HepG2 (cell line): ENCODE results near the gene GFRA3. TPM values are rescaled to one million over a fixed set of nuclear protein-coding genes. Genes with fewer than 3 reads are reported as not detected.

ENCODE experiments used
- ATF4 ChIP-seq, 2 experiments: fragments of 450-650 bp in 1 of 2; sonication (generic) in 1 of 2; formaldehyde crosslinking; IDR thresholded peaks; 2 replicates each; pipeline versions ENCODE4 v1.5.0 to v1.8.0; 2020 to 2022; ENCODE audit warnings: mild to moderate bottlenecking in 1 of 2, missing genetic modification reagents in 1 of 2
- CCDC6 ChIP-seq: sonication (generic); formaldehyde crosslinking; IDR thresholded peaks from 2 replicates; pipeline ENCODE4 v1.8.1; 2022; ENCODE audit warnings: mild to moderate bottlenecking, missing genetic modification reagents, moderate library complexity
- GABPB1 ChIP-seq: IDR thresholded peaks from 2 replicates; pipeline ENCODE4 v1.6.1; 2016; ENCODE audit warnings: mild to moderate bottlenecking, missing genetic modification reagents, moderate library complexity, missing compliant biosample characterization
- UBTF ChIP-seq: sonication (generic); formaldehyde crosslinking; IDR thresholded peaks from 2 replicates; pipeline ENCODE4 v1.4.0; 2020; ENCODE audit warnings: mild to moderate bottlenecking, missing genetic modification reagents
- ZBTB2 ChIP-seq: sonication (generic); formaldehyde crosslinking; IDR thresholded peaks from 2 replicates; pipeline ENCODE4 v1.8.0; 2022; ENCODE audit warnings: low read depth, missing genetic modification reagents
- polyA plus RNA-seq, 8 experiments: library from polyadenylated mRNA; depleted of rRNA in 3 of 8; stranded (reverse) in 7 of 8; unstranded in 1 of 8; fragments of >200 nt; fragmentation: Illumina TruSeq in 4 of 8; extraction: Trizol in 4 of 8; gene quantifications; 2 replicates each; pipeline versions ENCODE4 v1.2.1 to v1.2.3, GENCODE V29; 2011 to 2016; ENCODE audit warnings: low read depth in 4 of 8, missing spikeins in 1 of 8, mixed read lengths in 1 of 8; ENCODE audit not compliant: insufficient read depth in 1 of 8
- total RNA-seq, 5 experiments: library from RNA; depleted of rRNA; stranded (reverse); fragments of >200 nt; fragmentation: Illumina TruSeq; extraction: Trizol; gene quantifications; 2 replicates each; pipeline ENCODE4 v1.2.3, GENCODE V29; 2016; ENCODE audit warnings: low read depth in 1 of 5
- TF ChIP-seq, protein P1 (sequence below): sonication (generic); formaldehyde crosslinking; IDR thresholded peaks from 2 replicates; pipeline ENCODE4 v1.5.1; 2020; ENCODE audit warnings: mild to moderate bottlenecking, missing genetic modification reagents, moderate library complexity
- TF ChIP-seq, protein P2 (sequence below): sonication (generic); formaldehyde crosslinking; IDR thresholded peaks from 2 replicates; pipeline ENCODE4 v1.5.0; 2020; ENCODE audit warnings: mild to moderate bottlenecking, missing genetic modification reagents

The GFRA3 gene
- total and polyA plus RNA-seq, 2 of the 13 experiments (the other 11 are each of a cell fraction or from before 2014, with no cell fraction given), result 0.27 to 0.30 TPM

DNA sequence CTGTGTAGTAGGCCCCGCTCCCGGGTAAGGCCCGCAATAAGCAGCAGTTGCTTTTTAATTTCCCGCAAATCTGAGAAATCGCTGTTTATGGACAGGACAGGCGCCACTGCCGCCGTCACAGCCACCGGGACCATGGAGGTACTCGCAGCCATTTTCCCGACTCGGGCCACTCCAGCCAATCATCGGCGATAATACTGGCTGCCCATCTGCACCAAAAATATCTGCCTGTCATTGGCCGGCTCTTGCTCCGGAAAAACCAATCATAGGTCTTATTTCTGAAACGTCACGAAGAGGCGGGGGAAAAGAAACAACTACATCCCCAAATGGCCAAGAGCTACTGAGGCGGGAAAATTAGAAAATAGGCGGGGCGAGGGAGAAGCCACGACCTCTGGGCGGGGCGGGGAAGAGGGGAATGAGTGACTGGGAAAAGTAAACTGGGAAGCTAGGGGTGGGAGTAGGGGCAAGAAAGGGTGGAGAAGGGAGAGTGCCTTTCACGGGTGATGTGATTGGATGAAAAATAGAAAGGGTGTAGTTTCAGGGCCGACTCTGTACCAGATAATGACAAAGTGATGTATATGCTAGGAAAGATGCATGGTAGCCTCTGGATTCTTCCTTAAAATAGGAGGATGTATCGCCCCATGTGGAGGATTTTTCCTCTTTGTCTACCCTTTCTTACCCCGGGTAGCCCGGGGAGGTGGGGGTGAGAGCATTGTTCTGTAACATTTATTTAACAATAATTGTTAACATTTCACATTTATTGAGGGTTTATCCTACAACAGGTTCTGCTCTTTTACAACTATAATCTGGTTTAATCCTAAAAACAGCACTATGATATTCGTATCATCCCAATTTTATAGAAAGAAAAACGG lies 61.0 kb downstream of the GFRA3 start, which contains the start of gene CDC23 (continued):
- TF ChIP-seq, protein P1, sequence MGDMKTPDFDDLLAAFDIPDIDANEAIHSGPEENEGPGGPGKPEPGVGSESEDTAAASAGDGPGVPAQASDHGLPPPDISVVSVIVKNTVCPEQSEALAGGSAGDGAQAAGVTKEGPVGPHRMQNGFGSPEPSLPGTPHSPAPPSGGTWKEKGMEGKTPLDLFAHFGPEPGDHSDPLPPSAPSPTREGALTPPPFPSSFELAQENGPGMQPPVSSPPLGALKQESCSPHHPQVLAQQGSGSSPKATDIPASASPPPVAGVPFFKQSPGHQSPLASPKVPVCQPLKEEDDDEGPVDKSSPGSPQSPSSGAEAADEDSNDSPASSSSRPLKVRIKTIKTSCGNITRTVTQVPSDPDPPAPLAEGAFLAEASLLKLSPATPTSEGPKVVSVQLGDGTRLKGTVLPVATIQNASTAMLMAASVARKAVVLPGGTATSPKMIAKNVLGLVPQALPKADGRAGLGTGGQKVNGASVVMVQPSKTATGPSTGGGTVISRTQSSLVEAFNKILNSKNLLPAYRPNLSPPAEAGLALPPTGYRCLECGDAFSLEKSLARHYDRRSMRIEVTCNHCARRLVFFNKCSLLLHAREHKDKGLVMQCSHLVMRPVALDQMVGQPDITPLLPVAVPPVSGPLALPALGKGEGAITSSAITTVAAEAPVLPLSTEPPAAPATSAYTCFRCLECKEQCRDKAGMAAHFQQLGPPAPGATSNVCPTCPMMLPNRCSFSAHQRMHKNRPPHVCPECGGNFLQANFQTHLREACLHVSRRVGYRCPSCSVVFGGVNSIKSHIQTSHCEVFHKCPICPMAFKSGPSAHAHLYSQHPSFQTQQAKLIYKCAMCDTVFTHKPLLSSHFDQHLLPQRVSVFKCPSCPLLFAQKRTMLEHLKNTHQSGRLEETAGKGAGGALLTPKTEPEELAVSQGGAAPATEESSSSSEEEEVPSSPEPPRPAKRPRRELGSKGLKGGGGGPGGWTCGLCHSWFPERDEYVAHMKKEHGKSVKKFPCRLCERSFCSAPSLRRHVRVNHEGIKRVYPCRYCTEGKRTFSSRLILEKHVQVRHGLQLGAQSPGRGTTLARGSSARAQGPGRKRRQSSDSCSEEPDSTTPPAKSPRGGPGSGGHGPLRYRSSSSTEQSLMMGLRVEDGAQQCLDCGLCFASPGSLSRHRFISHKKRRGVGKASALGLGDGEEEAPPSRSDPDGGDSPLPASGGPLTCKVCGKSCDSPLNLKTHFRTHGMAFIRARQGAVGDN, result peak; percentile 53
- TF ChIP-seq ATF4 (CRISPR knock-in tag; IDR thresholded peaks at IDR 0.05), result 0 out of 4 replicates have a peak, but pooled peaks of 1 of the 2 experiments have one; percentile 54
- TF ChIP-seq GABPB1 (CRISPR knock-in tag), result no peak
- TF ChIP-seq ZBTB2 (CRISPR knock-in tag), result no peak
- peak; percentile 28; the same call in 1 of the 2 replicates for TF ChIP-seq UBTF (CRISPR knock-in tag)
- TF ChIP-seq CCDC6 (CRISPR knock-in tag), result no peak
- TF ChIP-seq, protein P2, sequence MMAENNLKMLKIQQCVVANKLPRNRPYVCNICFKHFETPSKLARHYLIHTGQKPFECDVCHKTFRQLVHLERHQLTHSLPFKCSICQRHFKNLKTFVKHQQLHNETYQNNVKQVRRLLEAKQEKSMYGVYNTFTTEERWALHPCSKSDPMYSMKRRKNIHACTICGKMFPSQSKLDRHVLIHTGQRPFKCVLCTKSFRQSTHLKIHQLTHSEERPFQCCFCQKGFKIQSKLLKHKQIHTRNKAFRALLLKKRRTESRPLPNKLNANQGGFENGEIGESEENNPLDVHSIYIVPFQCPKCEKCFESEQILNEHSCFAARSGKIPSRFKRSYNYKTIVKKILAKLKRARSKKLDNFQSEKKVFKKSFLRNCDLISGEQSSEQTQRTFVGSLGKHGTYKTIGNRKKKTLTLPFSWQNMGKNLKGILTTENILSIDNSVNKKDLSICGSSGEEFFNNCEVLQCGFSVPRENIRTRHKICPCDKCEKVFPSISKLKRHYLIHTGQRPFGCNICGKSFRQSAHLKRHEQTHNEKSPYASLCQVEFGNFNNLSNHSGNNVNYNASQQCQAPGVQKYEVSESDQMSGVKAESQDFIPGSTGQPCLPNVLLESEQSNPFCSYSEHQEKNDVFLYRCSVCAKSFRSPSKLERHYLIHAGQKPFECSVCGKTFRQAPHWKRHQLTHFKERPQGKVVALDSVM (CRISPR knock-in tag), result no peak
